CD4-positive, alpha-beta T cell treated with Interleukin-17A for 1 hour (primary cell): Measurements from ENCODE around the gene MAP1LC3B2.
A peak's percentile ranks its signal among the peaks of the same experiment; 100 is the strongest.

Experiments
- DNase-seq: peaks from one replicate; pipeline ENCODE4 v3.0.0-alpha.2; 2020

MAP1LC3B2 gene

DNA sequence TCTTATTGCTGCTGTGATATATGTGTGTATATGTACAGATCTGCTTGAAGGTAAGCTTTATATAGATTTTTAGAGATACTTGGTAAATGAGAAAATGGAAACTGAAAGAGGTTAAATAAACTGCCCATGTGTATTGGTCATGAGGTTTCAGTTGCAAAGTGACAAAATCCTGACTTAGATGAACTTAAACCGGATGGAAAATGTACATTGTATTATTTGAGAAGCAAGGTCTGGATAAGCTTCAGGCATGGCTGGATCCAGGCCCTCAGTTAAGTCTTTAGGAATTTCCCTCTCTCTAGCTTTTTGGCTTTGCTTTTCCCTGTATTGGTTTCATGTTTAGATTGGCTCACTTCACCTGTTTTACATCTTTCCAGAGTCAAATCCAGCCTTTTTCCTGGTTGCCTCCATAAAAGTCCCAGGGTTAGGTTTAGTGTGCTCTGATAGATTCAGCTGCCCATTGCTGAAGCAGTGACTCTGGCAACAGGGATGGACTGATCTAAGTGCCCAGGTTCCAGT is 21.0 kb upstream of the MAP1LC3B2 start:
- DNase-seq = no peak

DNA sequence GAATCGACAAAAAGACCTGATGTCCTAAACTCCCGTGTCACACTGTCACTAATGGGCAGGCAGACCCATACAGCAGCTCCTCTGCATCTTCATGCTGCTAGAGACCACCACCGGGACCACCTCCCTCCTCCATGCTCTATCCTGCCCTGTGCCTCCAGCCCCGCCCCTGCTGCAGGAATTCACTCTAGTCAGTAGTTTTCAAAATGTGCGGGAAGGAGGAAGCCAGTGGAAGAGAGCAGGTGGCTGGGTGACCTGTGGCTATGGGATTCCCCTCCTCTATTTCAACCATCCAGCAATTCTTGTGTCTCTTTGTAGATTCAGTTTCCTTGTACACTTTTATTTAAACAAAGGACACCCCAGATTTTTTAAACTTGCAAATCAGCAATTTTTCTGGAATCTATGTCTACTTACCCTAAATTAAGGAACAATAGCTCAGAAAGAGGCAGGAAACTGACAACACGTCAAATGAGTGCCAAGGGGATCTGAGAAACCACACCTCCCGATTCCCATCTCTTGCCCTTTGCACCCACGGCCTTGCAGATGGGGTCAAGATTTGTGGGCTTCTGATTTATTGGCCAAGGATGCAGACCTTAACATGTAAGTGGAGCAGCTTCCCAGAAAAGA is 20.4 kb upstream of the MAP1LC3B2 start:
- no peak for DNase-seq

GRCh38 chr12:116539361-116539771 is 19.8 kb upstream of the MAP1LC3B2 start:
- no peak for DNase-seq

- no peak for DNase-seq
These were observed 19.2 kb upstream of the MAP1LC3B2 start for GRCh38 chr12:116539905-116540482.

- DNase-seq = no peak
These were observed 18.5 kb upstream of the MAP1LC3B2 start for GRCh38 chr12:116540622-116541152.

DNA sequence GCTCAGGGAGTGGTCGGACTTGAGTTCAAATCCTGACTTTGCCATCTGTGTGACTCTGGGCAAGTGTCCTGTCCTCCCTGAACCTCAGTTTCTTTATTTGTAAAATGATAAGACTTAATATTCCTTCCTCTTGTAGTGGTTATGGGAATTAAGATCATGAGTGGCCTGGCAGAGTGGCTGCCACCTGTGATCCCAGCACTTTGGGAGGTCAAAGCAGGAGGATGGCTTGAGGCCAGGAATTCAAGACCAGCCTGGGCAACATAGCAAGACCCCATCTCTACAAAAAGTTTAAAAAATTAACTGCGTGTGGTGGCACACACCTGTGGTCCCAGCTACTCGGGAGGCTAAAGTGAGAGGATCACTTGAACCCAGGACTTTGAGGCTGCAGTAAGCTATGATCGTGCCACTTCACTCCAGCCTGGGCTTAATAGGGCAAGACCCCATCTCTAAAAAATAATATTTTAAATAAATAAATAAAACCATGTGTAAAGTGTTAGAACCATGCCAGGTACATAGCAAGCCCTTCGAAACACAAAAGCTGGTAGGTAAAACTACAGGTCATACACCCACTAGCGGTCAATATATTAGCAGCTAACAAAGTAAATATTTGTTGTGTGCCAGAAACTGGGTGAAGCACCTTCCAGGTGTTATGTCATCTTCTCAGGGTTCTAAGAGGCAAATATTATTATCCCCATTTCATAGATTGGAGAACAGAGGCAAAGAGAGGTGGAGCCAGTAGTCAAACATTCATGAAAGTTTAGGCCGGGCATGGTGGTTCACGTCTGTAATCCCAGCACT is 17.4 kb upstream of the MAP1LC3B2 start:
- no peak for DNase-seq

DNA sequence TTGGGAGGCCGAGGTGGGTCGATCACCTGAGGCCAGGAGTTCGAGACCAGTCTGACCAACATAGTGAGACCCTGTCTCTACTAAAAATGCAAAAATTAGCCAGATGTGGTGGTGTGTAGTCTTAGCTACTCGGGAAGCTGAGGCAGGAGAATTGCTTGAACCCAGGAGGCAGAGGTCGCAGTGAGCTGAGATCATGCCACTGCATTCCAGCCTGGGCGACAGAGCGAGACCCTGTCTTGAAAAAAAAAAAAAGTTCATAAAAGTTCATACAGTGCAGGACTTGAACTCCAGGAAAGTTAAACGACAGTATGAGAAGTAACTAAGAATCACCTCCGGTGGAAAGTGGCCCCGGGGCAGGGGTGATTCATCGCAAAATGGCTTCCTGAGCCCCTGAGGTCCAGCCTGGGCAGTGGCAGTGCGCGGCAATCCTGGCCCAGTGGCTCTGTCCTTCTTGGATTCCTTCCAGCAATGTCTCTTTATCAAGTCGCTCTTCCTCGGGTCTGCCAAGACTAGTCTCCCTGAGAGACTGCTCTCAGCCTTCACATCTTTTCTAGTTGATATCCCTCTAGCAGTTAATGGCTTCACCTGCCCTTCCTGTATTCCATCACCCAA is 16.7 kb upstream of the MAP1LC3B2 start:
- no peak for DNase-seq

DNA sequence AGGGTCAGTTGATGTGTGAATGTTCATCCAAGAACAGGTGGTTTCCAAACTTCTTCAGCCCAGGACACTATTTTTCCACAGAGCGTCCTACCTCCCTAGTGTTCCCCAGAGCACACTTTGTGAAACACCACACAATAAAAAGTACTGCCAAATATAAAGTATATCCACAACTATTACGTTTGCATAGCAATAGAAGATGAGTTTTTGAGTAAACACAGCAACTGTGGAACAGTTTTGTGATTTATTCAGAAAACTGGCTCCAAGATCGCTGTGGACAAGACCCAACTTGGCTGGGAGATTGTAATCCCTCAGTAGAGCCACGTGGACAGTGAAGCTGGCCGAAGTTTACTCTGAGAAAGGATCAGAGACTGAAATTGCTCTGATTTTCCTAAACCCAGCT is 14.5 kb upstream of the MAP1LC3B2 start:
- no peak for DNase-seq

GRCh38 chr12:116545144-116545543 is 14.0 kb upstream of the MAP1LC3B2 start:
- no peak for DNase-seq

DNA sequence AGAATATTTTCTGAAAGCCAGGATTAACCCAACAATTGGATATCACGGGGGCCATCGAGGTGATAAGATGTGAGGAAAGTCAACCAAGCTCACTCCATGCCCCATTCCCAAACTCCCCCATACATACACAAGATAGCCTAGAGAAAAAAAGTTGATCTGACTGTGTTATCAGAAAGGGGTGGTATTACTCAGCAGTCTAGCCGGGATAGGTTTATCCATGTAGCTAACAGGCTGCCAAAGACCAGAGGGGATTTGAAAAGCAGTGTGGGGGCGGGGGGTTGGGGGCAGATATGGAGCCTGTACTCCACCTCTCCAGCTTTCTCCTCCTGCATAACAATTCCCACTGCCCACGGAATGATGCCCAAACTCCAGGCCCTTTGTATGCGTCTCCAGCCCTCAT is 13.2 kb upstream of the MAP1LC3B2 start:
- no peak for DNase-seq

- peak; percentile 9 for DNase-seq
These were observed 11.2 kb upstream of the MAP1LC3B2 start for GRCh38 chr12:116547955-116548501.

GRCh38 chr12:116549993-116550392 is 9.2 kb upstream of the MAP1LC3B2 start:
- DNase-seq = no peak

GRCh38 chr12:116551151-116551550 is 8.0 kb upstream of the MAP1LC3B2 start:
- DNase-seq = no peak

GRCh38 chr12:116551619-116551951 is 7.6 kb upstream of the MAP1LC3B2 start:
- no peak for DNase-seq

GRCh38 chr12:116551952-116552772 is 7.0 kb upstream of the MAP1LC3B2 start:
- DNase-seq = peak; percentile 11

DNA sequence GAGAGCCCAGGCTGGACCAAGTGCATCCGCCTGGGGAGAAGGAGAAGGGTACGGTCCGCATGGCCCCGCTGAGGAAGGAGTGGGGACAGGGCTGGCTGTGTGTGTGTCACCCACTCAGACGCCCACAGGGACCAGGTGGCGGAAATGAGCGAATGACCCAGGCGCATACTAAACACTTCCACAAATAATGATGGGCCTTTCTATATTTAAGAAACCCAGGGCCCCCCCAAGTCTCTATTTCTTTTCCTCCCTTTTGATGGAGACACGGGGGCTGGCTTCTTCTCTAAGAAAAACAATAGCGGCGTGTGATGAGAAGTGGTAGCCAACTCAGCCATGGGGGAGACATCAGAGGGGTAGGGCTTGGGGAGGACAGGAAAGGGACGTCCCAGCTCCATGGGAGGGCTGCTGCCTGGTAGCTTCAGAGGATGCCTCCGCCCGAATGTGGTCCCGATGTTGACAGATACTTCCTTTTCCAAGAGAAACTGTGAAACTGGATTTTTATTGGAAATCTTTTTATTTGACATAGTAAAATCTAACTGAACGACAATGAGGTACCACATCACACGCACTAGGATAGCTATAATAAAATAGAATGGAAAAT is 6.3 kb upstream of the MAP1LC3B2 start:
- DNase-seq = no peak

GRCh38 chr12:116556356-116556952 is 2.7 kb upstream of the MAP1LC3B2 start:
- DNase-seq = no peak

- no peak for DNase-seq
These were observed 2.0 kb upstream of the MAP1LC3B2 start for GRCh38 chr12:116556964-116557698.

- peak; percentile 10 for DNase-seq
These were observed 660 bp upstream of the MAP1LC3B2 start for GRCh38 chr12:116558280-116559161.
